Panc1 (cell line): ENCODE results near the gene SIRPB1.

Experiments
- POLR2AphosphoS5 ChIP-seq: IDR thresholded peaks from 2 replicates; pipeline ENCODE4 v1.6.1; 2012; ENCODE audit warnings: mild to moderate bottlenecking, low read depth, low read length, moderate library complexity
- TF ChIP-seq, protein P1 (sequence below): fragments of 450-650 bp; IDR thresholded peaks from 2 replicates; pipeline ENCODE4 v1.5.1; 2017; ENCODE audit warnings: mild to moderate bottlenecking

GRCh38 chr20:1657556-1658334 lies 37.9 kb upstream of the SIRPB1 start, which contains the start of gene SIRPG:
- TF ChIP-seq, protein P1, sequence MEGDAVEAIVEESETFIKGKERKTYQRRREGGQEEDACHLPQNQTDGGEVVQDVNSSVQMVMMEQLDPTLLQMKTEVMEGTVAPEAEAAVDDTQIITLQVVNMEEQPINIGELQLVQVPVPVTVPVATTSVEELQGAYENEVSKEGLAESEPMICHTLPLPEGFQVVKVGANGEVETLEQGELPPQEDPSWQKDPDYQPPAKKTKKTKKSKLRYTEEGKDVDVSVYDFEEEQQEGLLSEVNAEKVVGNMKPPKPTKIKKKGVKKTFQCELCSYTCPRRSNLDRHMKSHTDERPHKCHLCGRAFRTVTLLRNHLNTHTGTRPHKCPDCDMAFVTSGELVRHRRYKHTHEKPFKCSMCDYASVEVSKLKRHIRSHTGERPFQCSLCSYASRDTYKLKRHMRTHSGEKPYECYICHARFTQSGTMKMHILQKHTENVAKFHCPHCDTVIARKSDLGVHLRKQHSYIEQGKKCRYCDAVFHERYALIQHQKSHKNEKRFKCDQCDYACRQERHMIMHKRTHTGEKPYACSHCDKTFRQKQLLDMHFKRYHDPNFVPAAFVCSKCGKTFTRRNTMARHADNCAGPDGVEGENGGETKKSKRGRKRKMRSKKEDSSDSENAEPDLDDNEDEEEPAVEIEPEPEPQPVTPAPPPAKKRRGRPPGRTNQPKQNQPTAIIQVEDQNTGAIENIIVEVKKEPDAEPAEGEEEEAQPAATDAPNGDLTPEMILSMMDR = no peak
- TF ChIP-seq POLR2AphosphoS5 = no peak
